ENCODE results near the gene PLXDC2. TPM values are rescaled to one million over a fixed set of nuclear protein-coding genes. Genes with fewer than 3 reads are reported as not detected.

PLXDC2 gene
- total RNA-seq, 1 donor from 2014 or later = 10.6 TPM

DNA sequence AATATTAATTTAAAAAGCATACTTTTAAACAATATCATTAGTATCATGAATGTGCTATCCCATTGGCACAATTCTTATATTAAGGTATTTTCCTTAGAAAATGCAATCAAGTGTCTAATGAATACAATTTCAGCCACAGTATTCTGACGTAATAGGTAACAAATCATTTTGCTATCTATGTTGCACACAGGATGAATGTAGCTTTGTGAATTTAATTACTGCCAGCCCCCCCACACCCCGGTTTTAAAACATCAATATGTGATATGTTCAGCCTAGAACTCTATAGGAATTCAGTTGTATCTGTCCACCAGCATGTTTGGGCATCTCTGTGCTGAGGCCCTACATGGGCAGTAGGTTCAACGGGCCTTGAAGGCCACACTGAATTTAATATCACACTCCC lies 274.6 kb downstream of the PLXDC2 start:
- DNase-seq (ENCODE audit: low spot score in 2 of 2) (no peak), FAIRE-seq (no peak)

GRCh38 chr10:20091698-20092097 lies 275.5 kb downstream of the PLXDC2 start:
- FAIRE-seq = no peak
- DNase-seq (ENCODE audit: low spot score in 2 of 2) = no peak

DNA sequence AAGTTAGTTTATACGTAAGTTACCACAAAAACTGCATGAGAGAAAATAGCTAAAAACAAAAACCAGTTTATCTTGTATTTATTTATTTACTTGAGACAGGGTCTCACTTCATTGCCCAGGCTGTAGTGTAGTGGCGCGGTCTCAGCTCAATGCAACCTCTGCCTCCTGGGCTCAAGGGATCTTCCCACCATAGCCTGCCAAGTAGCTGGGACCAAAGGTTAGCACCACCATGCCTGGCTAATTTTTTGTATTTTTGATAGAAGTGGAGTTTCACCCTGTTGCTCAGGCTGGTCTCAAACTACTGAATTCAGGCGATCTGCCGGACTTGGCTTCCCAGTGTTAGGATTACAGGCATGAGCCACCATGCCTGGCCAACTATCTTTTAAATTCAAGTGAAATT lies 277.4 kb downstream of the PLXDC2 start:
- no peak for DNase-seq (ENCODE audit: low spot score in 2 of 2)
- no peak for FAIRE-seq

- DNase-seq (ENCODE audit: low spot score in 2 of 2) (no peak), FAIRE-seq (no peak)
Observed at GRCh38 chr10:20094226-20094976, 278.2 kb downstream of the PLXDC2 start.

DNA sequence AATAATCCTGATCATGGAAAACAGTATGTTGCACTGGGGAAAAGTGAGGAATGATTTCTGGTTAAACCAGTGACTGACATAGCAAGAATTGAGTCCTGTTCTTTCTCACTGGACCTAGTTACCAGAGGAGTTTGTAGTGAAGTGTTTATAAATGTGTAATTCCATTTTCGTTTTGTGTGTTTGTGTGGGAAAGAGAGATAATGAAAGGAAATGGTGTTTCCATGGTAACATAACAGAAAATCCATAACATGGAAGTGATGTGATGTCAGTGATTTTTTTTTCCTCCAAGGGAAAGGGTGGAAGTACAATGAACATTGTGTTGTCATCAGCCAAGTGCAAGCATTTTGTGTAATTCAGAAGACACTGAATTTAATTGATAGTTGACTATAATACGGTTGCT lies 283.9 kb downstream of the PLXDC2 start:
- no peak for FAIRE-seq
- DNase-seq (ENCODE audit: low spot score in 2 of 2) = no peak

GRCh38 chr10:20105236-20105635 lies 289.0 kb downstream of the PLXDC2 start:
- FAIRE-seq = no peak

GRCh38 chr10:20105931-20106330 lies 289.7 kb downstream of the PLXDC2 start:
- DNase-seq (ENCODE audit: low spot score in 2 of 2) (no peak), FAIRE-seq (no peak)

More at GRCh38 chr10:20105236-20105635, 289.0 kb downstream of the PLXDC2 start:
- DNase-seq (ENCODE audit: low spot score in 2 of 2) = no peak

- no peak for DNase-seq (ENCODE audit: low spot score in 2 of 2)
- no peak for FAIRE-seq
Observed at GRCh38 chr10:20108021-20108420, 291.8 kb downstream of the PLXDC2 start.

- no peak for DNase-seq (ENCODE audit: low spot score in 2 of 2)
- FAIRE-seq = no peak
Observed at GRCh38 chr10:20109613-20110012, 293.4 kb downstream of the PLXDC2 start.

GRCh38 chr10:20110125-20111100 lies 294.2 kb downstream of the PLXDC2 start:
- no peak for FAIRE-seq
- no peak for DNase-seq (ENCODE audit: low spot score in 2 of 2)

GRCh38 chr10:20114179-20114578 lies 297.9 kb downstream of the PLXDC2 start:
- FAIRE-seq = no peak
- DNase-seq (ENCODE audit: low spot score in 2 of 2) = no peak

GRCh38 chr10:20115894-20116293 lies 299.7 kb downstream of the PLXDC2 start:
- DNase-seq (ENCODE audit: low spot score in 2 of 2) (no peak), FAIRE-seq (no peak)

DNA sequence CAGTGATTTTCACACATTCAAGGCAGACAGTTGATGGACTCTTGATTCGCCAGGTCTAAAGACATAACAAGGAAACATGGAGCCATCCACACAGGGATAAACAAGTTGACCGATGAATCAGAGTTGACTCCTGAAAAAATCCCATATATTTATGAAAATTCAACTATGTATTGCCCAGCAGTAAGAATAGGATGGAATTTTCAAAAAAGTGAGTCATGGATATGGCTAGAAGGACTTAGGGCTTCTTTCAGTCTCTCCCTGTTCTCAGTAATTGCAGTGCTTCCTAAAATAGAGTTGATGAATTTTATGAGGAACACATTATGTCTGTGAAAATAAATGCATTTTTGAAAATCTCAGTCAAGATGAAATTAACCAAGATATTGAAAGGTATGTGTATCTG lies 301.2 kb downstream of the PLXDC2 start:
- DNase-seq (ENCODE audit: low spot score in 2 of 2) (no peak), FAIRE-seq (no peak)

DNA sequence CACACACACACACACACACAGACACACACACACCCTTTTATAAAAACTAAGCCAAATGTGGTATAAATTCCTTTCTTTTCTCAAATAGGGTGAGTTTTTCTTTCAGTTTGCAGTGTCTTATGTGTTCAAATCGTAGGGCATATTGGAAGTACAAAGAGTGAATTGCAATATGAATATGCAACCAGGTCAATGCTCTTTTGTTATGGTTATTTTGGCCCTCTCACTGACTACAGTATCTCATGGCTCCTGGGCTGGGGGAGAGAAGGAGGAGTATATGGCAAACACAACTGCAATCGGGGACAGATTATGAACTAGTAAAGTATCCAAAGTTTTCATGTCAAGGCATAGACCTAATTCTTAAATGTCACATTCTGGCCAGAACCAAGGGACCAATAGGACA lies 301.9 kb downstream of the PLXDC2 start:
- FAIRE-seq (no peak), DNase-seq (ENCODE audit: low spot score in 2 of 2) (no peak)

- FAIRE-seq (no peak), DNase-seq (ENCODE audit: low spot score in 2 of 2) (no peak)
Observed at GRCh38 chr10:20128811-20129210, 312.6 kb downstream of the PLXDC2 start.

- FAIRE-seq (peak; percentile 64), DNase-seq (ENCODE audit: low spot score in 2 of 2) (no peak)
Observed at GRCh38 chr10:20132816-20133215, 316.6 kb downstream of the PLXDC2 start.

- FAIRE-seq (no peak), DNase-seq (ENCODE audit: low spot score in 2 of 2) (no peak)
Observed at GRCh38 chr10:20133669-20134189, 317.5 kb downstream of the PLXDC2 start.

DNA sequence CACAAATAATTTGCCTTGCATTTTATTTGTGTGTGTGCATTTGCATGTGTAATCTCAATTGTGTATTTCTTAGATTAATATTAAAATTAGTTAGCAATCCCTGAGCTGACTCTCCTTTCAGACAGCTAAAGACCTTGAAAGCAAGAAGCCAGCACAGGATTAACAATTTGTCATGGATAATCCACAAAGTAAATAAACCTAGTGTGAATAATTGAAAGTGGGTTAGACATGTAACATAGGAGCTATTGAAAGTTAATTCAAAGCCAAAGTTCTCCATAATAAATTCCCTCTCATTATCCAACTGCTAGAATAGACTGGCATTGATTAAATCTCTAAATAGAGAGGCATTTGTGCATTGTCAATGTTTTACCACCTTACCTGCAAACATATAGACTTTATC lies 326.1 kb downstream of the PLXDC2 start:
- no peak for DNase-seq (ENCODE audit: low spot score in 2 of 2)
- FAIRE-seq = no peak

DNA sequence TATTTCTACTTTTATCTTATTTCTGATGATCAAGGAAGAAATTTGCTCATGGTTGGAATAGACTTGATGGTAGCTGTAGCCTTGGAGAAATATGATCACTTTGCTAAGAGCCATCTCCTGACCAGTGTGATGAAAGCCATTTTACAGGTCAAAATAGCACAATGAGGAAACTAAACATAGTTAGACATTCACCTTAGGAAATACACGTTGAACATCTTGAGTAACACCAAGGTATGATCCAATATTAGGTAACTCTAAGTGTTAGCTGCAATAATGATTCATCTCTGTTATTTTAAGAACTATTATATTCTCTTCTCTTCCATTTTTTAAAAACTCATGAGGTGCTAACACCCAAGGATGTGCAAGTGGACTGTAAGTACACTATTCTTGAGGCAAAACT lies 328.0 kb downstream of the PLXDC2 start:
- DNase-seq (ENCODE audit: low spot score in 2 of 2) (no peak), FAIRE-seq (no peak)

DNA sequence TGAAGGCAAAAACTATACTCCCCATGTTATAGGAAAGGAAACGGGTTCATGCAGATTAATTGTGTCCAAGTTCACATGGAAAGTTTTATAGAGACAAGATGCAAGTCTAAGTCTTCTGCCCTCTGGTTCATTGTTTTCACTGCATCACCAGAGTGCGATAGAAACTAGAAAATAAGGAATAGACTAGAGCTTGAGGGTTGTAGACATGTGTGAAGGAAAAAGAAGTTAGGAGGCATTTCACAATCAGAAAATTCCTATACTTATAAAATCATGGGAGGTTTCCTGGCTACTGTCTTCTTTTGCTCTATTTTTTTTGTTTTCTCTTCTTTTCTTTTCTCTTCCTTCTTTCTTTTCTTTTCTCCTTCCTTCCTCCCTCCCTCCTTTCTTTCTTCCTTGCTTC lies 329.8 kb downstream of the PLXDC2 start:
- DNase-seq (ENCODE audit: low spot score in 2 of 2) (no peak), FAIRE-seq (no peak)

GRCh38 chr10:20147684-20148083 lies 331.5 kb downstream of the PLXDC2 start:
- FAIRE-seq = no peak
- no peak for DNase-seq (ENCODE audit: low spot score in 2 of 2)
